Cerebellar cortex (tissue), 1 donor: ENCODE results near the gene FAM90A1.
"Not testable (repeated sequence)": the region's sequence is repeated elsewhere in the genome, so short reads cannot be mapped to it uniquely, and the experiment has no call there.

Source experiments
- DNase-seq: peaks from one replicate; pipeline ENCODE4 v3.0.0-alpha.2; 2015; ENCODE audit warnings: low spot score

The FAM90A1 gene

DNA sequence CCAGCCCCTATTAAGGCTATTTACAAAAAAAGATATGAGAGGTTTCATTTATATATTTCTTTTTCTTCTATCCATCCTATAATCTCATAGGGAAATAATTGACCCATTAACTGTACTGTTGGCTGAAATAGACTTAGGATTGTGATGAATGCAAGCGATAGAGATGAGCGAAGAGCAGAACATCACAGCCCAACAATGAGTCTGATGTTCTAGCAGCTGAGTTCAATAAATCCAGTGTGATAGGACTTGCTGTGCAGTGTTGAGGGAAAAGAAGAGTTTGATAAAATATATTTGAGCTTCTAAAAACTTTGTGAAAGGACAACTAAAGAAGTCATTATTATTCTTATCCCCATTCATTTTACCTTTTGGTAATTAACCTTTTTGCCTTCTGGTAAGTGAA is 54.5 kb downstream of the FAM90A1 start:
- not testable (repeated sequence) for DNase-seq
